HAP-1 (cell line): ENCODE data around the gene SLC19A1.

Experiments used
- DNase-seq, 2 experiments: peaks; one replicate each; pipeline ENCODE4 v3.0.0-alpha.2; 2016 to 2020; ENCODE audit warnings: low spot score in 2 of 2
- H3K27me3 ChIP-seq: fragments of 250-450 bp; sonication (Bioruptor Pico); 2 replicates; pipeline ENCODE4 v1.5.1; 2020; ENCODE audit warnings: low read depth, mild to moderate bottlenecking, moderate library complexity
- H3K36me3 ChIP-seq: fragments of 250-450 bp; sonication (Bioruptor Pico); replicated peaks from 2 replicates; pipeline ENCODE4 v1.5.1; 2020; ENCODE audit warnings: mild to moderate bottlenecking
- H3K4me1 ChIP-seq: fragments of 250-450 bp; sonication (Bioruptor Pico); 2 replicates; pipeline ENCODE4 v1.5.1; 2020; ENCODE audit warnings: mild to moderate bottlenecking
- H3K4me3 ChIP-seq: fragments of 250-450 bp; sonication (Bioruptor Pico); 2 replicates; pipeline ENCODE4 v1.5.1; 2020; ENCODE audit warnings: mild to moderate bottlenecking, moderate library complexity
- H3K9me3 ChIP-seq: fragments of 250-450 bp; sonication (Bioruptor Pico); 2 replicates; pipeline ENCODE4 v1.5.1; 2020; ENCODE audit warnings: mild to moderate bottlenecking, moderate library complexity
- in situ Hi-C: fragments of 300-500 bp; cut with MboI; formaldehyde crosslinking; loops from 3 replicates; pipeline ENCODE4 v1.14.3; 2020; ENCODE audit warnings: low sequenced_read_pairs, inconsistent platforms, mixed read lengths

SLC19A1 gene

GRCh38 chr21:45580576-45581321 is 38.5 kb upstream of the SLC19A1 start:
- Histone ChIP-seq H3K4me1 (no peaks in the 10 kb centered on the region), H3K9me3 (no peaks in the 10 kb centered on the region; the same call in 1 of the 2 replicates), H3K4me3 (no peak overlapping the region), H3K36me3 (no peaks in the 10 kb centered on the region), H3K27me3 (no peaks in the 10 kb centered on the region)
- no peak for DNase-seq
- in situ Hi-C loops = no loop called here

DNA sequence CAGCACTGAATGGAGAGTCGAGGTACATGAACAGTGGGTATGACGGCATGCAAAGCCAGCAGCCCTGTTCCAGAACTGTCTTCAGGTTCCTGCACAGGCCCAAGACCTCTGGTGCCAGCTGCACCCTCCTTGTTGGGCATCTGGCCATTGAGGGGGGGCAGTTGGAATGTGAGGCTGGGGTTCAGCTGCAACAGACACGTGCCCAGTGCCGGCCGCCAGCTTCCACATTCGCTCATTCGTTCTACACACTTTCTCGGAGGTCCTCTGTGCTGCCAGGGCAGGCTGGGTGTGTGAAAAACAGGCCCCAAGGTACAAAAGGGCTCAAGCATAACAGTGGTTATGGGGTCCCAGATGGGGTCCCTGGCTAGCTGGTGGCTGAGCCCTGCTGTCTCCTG is 37.9 kb upstream of the SLC19A1 start:
- in situ Hi-C loops = no loop called here

GRCh38 chr21:45579383-45580180 is 37.3 kb upstream of the SLC19A1 start:
- in situ Hi-C loops = no loop called here
- Histone ChIP-seq H3K36me3 (no peaks in the 10 kb centered on the region), H3K27me3 (no peaks in the 10 kb centered on the region), H3K4me1 (no peaks in the 10 kb centered on the region), H3K9me3 (no peaks in the 10 kb centered on the region; the same call in 1 of the 2 replicates), H3K4me3 (no peak overlapping the region)
- no peak for DNase-seq

More for the DNA sequence above, 37.9 kb upstream of the SLC19A1 start:
- Histone ChIP-seq H3K4me3 (no peak overlapping the region), H3K27me3 (no peaks in the 10 kb centered on the region), H3K4me1 (no peaks in the 10 kb centered on the region), H3K36me3 (no peaks in the 10 kb centered on the region), H3K9me3 (no peaks in the 10 kb centered on the region; the same call in 1 of the 2 replicates)
- no peak for DNase-seq

- no peak for DNase-seq
- Histone ChIP-seq H3K27me3 (no peaks in the 10 kb centered on the region), H3K36me3 (no peaks in the 10 kb centered on the region), H3K9me3 (no peaks in the 10 kb centered on the region; the same call in 1 of the 2 replicates), H3K4me1 (no peaks in the 10 kb centered on the region), H3K4me3 (no peak overlapping the region)
- in situ Hi-C loops = no loop called here
Observed at GRCh38 chr21:45578811-45579381, 36.7 kb upstream of the SLC19A1 start.

GRCh38 chr21:45578176-45578801 is 36.0 kb upstream of the SLC19A1 start:
- DNase-seq = no peak
- Histone ChIP-seq H3K4me1 (no peaks in the 10 kb centered on the region), H3K4me3 (no peak overlapping the region), H3K27me3 (no peaks in the 10 kb centered on the region), H3K36me3 (no peaks in the 10 kb centered on the region), H3K9me3 (no peaks in the 10 kb centered on the region; the same call in 1 of the 2 replicates)
- in situ Hi-C loops = no loop called here

- in situ Hi-C loops = no loop called here
- Histone ChIP-seq H3K4me3 (no peak overlapping the region), H3K27me3 (no peaks in the 10 kb centered on the region), H3K9me3 (no peaks in the 10 kb centered on the region; the same call in 1 of the 2 replicates), H3K4me1 (no peaks in the 10 kb centered on the region), H3K36me3 (no peaks in the 10 kb centered on the region)
- DNase-seq = no peak
Observed at GRCh38 chr21:45577801-45578175, 35.5 kb upstream of the SLC19A1 start.

DNA sequence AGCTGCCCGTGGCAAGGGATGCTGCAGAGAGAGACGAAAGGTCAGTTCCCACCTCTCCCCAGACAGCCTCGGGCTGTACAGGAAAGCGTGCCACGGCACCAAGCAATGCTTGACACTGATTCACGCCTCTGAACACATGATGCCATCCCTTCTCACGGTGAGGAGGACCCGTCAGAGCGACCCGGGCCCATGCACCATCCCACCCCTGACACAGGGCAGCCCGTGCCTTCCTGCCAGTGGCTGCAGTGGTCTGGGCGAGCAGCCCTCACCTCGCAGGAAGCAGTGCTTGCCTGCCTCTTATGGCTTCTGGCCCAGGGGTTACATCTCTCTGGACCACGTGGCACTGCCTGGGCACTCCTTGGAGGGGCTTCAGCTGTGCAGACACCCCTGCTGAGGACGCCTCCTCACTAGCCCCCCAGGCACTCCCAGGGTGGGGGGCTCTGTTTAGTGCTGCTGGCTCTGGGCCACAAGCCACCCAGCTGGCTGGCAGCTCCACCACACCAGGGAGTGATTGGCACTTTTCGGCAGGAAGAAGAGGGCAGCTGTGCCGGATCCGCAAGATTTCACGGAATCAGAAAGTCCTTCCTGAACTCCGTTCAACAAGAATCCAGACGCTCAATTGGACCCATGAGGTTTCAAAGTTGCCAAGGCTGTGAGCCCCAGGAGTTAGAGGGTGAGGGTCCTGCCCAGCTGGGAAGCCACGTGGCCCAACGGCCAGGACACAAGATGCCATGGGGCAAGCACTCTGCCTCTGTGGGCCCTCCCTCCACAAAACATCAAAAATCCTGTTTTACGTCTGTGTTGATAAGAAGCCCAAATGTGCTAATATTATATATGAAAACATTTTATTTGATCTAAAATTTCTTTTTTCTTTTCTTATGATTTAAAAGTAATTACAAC is 34.8 kb upstream of the SLC19A1 start:
- Histone ChIP-seq H3K4me1 (no peaks in the 10 kb centered on the region), H3K36me3 (no peaks in the 10 kb centered on the region), H3K4me3 (no peak overlapping the region), H3K27me3 (no peaks in the 10 kb centered on the region), H3K9me3 (no peaks in the 10 kb centered on the region)
- no peak for DNase-seq
- in situ Hi-C loops = no loop called here

DNA sequence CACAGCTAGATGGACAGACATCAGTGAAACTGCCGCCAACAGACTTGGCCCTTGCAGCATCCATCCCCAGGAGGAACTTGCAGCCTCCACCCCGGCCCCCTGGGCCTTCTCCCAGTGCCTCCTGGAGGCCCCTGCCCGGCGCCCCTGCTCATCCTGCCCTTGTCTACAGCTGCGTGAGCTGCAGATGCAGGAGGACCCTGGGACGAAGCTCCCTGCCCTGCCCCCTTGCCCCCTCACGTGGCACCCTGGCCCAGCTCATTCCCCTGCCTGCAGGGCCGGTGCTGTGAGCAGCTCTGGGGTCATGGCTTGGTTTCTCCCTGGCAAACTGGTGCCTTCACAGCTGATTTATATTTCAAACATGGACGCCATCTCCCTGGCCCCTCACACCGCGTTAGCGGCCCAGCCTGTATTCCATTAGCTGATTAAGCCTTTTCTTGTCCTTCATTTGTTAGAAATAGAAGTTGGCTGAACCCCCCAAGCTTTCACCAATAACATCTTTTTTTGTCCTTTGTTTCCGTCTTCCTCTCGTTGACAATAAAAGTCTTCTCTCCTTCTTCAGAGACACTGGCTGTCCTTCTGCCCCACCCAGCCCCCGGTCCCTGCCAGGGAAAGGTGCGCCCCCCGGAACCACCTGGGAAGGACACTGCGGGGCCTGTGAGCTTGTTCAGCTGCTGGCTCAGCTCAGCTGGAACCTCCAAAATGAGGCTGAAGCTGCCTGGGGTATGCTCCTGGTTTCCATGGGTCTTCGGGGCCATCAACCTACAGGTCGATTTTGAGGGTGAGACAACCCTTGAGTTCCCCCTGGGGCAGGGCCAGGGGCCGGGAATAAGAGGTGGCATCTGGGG is 34.0 kb upstream of the SLC19A1 start:
- no peaks in the 10 kb centered on the region for H3K27me3 ChIP-seq
- no peak overlapping the region for H3K4me3 ChIP-seq
- H3K9me3 ChIP-seq = no peaks in the 10 kb centered on the region
- H3K36me3 ChIP-seq = no peaks in the 10 kb centered on the region
- in situ Hi-C loops = no loop called here
- DNase-seq = no peak
- H3K4me1 ChIP-seq = no peaks in the 10 kb centered on the region

GRCh38 chr21:45575304-45575992 is 33.2 kb upstream of the SLC19A1 start:
- no peaks in the 10 kb centered on the region for H3K4me1 ChIP-seq
- in situ Hi-C loops = no loop called here
- no peaks in the 10 kb centered on the region for H3K27me3 ChIP-seq
- H3K36me3 ChIP-seq = no peaks in the 10 kb centered on the region
- no peak overlapping the region for H3K4me3 ChIP-seq
- no peak for DNase-seq
- no peaks in the 10 kb centered on the region for H3K9me3 ChIP-seq

GRCh38 chr21:45574691-45575090 is 32.5 kb upstream of the SLC19A1 start:
- in situ Hi-C loops = no loop called here
- H3K4me1 ChIP-seq = no peaks in the 10 kb centered on the region
- no peak for DNase-seq
- no peaks in the 10 kb centered on the region for H3K27me3 ChIP-seq
- no peaks in the 10 kb centered on the region for H3K36me3 ChIP-seq
- no peaks in the 10 kb centered on the region for H3K9me3 ChIP-seq
- H3K4me3 ChIP-seq = no peak overlapping the region

GRCh38 chr21:45574081-45574501 is 31.9 kb upstream of the SLC19A1 start:
- no peak overlapping the region for H3K4me3 ChIP-seq
- no peaks in the 10 kb centered on the region for H3K27me3 ChIP-seq
- no peaks in the 10 kb centered on the region for H3K9me3 ChIP-seq
- no peaks in the 10 kb centered on the region for H3K36me3 ChIP-seq
- no peak for DNase-seq
- in situ Hi-C loops = no loop called here
- H3K4me1 ChIP-seq = no peaks in the 10 kb centered on the region

DNA sequence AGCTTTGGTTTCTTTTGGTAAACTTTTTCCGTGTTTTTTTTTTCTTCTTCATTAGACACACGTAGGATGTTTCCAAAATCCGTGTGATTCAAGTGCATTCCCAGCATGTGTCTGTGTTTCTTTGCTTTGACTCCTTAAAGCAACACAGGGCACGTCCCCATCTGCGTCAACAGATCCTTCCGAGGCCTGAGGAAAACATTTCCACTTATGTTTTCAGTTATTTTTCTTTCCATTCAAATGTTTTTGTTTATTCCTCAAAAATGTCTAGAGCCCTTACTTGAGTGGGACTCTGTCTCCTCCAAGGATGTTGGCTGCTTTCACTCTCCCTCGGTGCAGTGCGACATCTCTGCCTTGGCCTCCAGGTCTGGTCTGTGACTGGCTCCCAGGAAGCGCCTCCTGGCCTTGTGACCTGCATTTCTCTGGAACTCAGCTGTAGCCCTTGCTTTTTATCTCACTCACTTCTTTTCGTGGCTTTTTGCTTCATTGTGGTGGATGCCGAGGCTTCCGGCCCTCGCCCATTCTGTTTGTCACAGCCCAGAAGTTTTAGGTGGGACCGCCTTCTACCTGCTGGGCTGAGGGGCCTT is 31.3 kb upstream of the SLC19A1 start:
- H3K4me1 ChIP-seq = no peaks in the 10 kb centered on the region
- no peaks in the 10 kb centered on the region for H3K9me3 ChIP-seq
- H3K36me3 ChIP-seq = no peaks in the 10 kb centered on the region
- in situ Hi-C loops = no loop called here
- H3K27me3 ChIP-seq = no peaks in the 10 kb centered on the region
- H3K4me3 ChIP-seq = no peak overlapping the region
- DNase-seq = no peak
